HepG2 (cell line): ENCODE data around the gene ADIPOR2. TPM values are rescaled to one million over a fixed set of nuclear protein-coding genes. Genes with fewer than 3 reads are reported as not detected.

ENCODE experiments used
- ATAC-seq: fragments of 200-7000 bp; cut with Tn5 transposase; 3 replicates; pipeline ENCODE4 v1.9.1; 2020; ENCODE audit warnings: mild to moderate bottlenecking, moderate library complexity
- BruUV-seq: library from RNA; stranded (reverse); fragments of 400-500 nt; replicated peaks from 2 replicates; lab custom pipeline; 2021; lab: Mats Ljungman, UMichigan
- CTCF ChIA-PET: fragments of 300-600 bp; formaldehyde crosslinking; extraction: SDS; loops from one replicate; lab custom pipeline; 2021; ENCODE audit warnings: low total read pairs, inconsistent platforms, low intra/inter-chr PET ratio; lab: Yijun Ruan, JAX
- POLR2A ChIA-PET: fragments of 350-600 bp; sonication (Branson Sonifier 250); formaldehyde crosslinking; loops from one replicate; lab custom pipeline; 2020; ENCODE audit warnings: antibody characterized with exemption, inconsistent platforms; lab: Yijun Ruan, JAX
- DNase-seq: peaks from one replicate; pipeline ENCODE4 v3.0.0-alpha.2; 2015; ENCODE audit warnings: low spot score
- FAIRE-seq: peaks from 3 replicates; lab custom pipeline; 2011; peaks lifted over from hg19 to GRCh38; lab: Jason Lieb, UNC
- H2AFZ ChIP-seq: one replicate; pipeline ENCODE4 v1.6.1; 2011; ENCODE audit warnings: low read length, inconsistent platforms
- H3K27ac ChIP-seq: fragments of 300-600 bp; 3 replicates; pipeline ENCODE4 v1.8.0; 2011; ENCODE audit warnings: mixed run types, mild to moderate bottlenecking, mixed read lengths, low read length, inconsistent platforms; ENCODE audit not compliant: insufficient read depth; ENCODE audit errors: extremely low read length
- H3K27me3 ChIP-seq, 2 experiments: fragments of 200-600 bp in 1 of 2; 2 replicates in 1 of 2; 3 replicates in 1 of 2; pipeline versions ENCODE4 v1.6.0 to v1.8.0; 2011; ENCODE audit warnings: low read length in 2 of 2, mild to moderate bottlenecking in 2 of 2, moderate library complexity in 2 of 2, inconsistent platforms in 1 of 2; ENCODE audit not compliant: insufficient read depth in 2 of 2, control insufficient read depth in 1 of 2
- H3K36me3 ChIP-seq, 2 experiments: fragments of 200-600 bp in 1 of 2; replicated peaks in 1 of 2; 2 replicates in 1 of 2; 3 replicates in 1 of 2; pipeline versions ENCODE4 v1.5.1 to v1.8.0; 2011; ENCODE audit warnings: low read length in 2 of 2, inconsistent platforms in 1 of 2; ENCODE audit not compliant: insufficient read depth in 2 of 2, control insufficient read depth in 1 of 2
- H3K4me1 ChIP-seq: 2 replicates; pipeline ENCODE4 v1.5.1; 2012; ENCODE audit warnings: low read length, inconsistent platforms; ENCODE audit not compliant: insufficient read depth
- H3K4me2 ChIP-seq: 2 replicates; pipeline ENCODE4 v1.6.0; 2011; ENCODE audit warnings: low read depth, low read length, inconsistent platforms
- H3K4me3 ChIP-seq, 3 experiments: fragments of 200-600 bp in 1 of 3; sonication (generic), shearing (Covaris generic) in 1 of 3; replicated peaks in 1 of 3; 2 replicates each; pipeline ENCODE4 v1.5.1; 2011 to 2016; ENCODE audit warnings: low read length in 3 of 3, inconsistent platforms in 2 of 3, low read depth in 2 of 3, mild to moderate bottlenecking in 2 of 3, control low read depth in 1 of 3, mixed read lengths in 1 of 3; ENCODE audit not compliant: insufficient read depth in 1 of 3
- H3K79me2 ChIP-seq: one replicate; pipeline ENCODE4 v1.6.1; 2011; ENCODE audit warnings: low read length, inconsistent platforms; ENCODE audit not compliant: insufficient read depth
- H3K9ac ChIP-seq: 2 replicates; pipeline ENCODE4 v1.6.0; 2011; ENCODE audit warnings: mild to moderate bottlenecking, low read depth, low read length, inconsistent platforms; ENCODE audit not compliant: insufficient read depth
- H3K9me3 ChIP-seq: 2 replicates; pipeline ENCODE4 v1.5.1; 2012; ENCODE audit warnings: mild to moderate bottlenecking, low read length
- H4K20me1 ChIP-seq: 2 replicates; pipeline ENCODE4 v1.6.0; 2011; ENCODE audit warnings: inconsistent platforms, mild to moderate bottlenecking, low read length, moderate library complexity; ENCODE audit not compliant: insufficient read depth
- ARID2 ChIP-seq: sonication (generic); formaldehyde crosslinking; IDR thresholded peaks from 2 replicates; pipeline ENCODE4 v1.8.1; 2022; ENCODE audit warnings: mild to moderate bottlenecking, missing genetic modification reagents, borderline replicate concordance
- ATRX ChIP-seq: sonication (generic); formaldehyde crosslinking; IDR thresholded peaks from 2 replicates; pipeline ENCODE4 v1.4.0; 2020; ENCODE audit warnings: missing genetic modification reagents, borderline replicate concordance
- BHLHE40 ChIP-seq: IDR thresholded peaks from 2 replicates; pipeline ENCODE4 v1.6.1; 2011; ENCODE audit warnings: low read length, improper control_type of control experiment
- CHD2 ChIP-seq: IDR thresholded peaks from 2 replicates; pipeline ENCODE4 v1.6.1; 2011; ENCODE audit warnings: low read depth, low read length, improper control_type of control experiment
- GTF2F1 ChIP-seq: fragments of 150-350 bp; IDR thresholded peaks from 2 replicates; pipeline ENCODE4 v1.6.1; 2014; ENCODE audit warnings: low read length
- JDP2 ChIP-seq: sonication (generic); formaldehyde crosslinking; IDR thresholded peaks from 2 replicates; pipeline ENCODE4 v1.8.1; 2022; ENCODE audit warnings: missing genetic modification reagents, borderline replicate concordance
- MLLT10 ChIP-seq: sonication (generic); formaldehyde crosslinking; IDR thresholded peaks from 2 replicates; pipeline ENCODE4 v1.4.0; 2020; ENCODE audit warnings: missing genetic modification reagents
- NPAS2 ChIP-seq: sonication (generic); formaldehyde crosslinking; IDR thresholded peaks from 2 replicates; pipeline ENCODE4 v1.8.0; 2022; ENCODE audit warnings: mild to moderate bottlenecking, missing genetic modification reagents, borderline replicate concordance
- SP140L ChIP-seq: sonication (generic); formaldehyde crosslinking; IDR thresholded peaks from 2 replicates; pipeline ENCODE4 v1.4.0; 2020; ENCODE audit warnings: missing genetic modification reagents, borderline replicate concordance
- THYN1 ChIP-seq: sonication (generic); formaldehyde crosslinking; IDR thresholded peaks from 2 replicates; pipeline ENCODE4 v1.8.1; 2023; ENCODE audit warnings: low read depth, mild to moderate bottlenecking, moderate library complexity, missing genetic modification reagents, borderline replicate concordance
- ZNF260 ChIP-seq: sonication (generic); formaldehyde crosslinking; IDR thresholded peaks from 2 replicates; pipeline ENCODE4 v1.4.0; 2020; ENCODE audit warnings: missing genetic modification reagents, low read depth, mild to moderate bottlenecking, borderline replicate concordance
- ZNF484 ChIP-seq: sonication (generic); formaldehyde crosslinking; IDR thresholded peaks from 2 replicates; pipeline ENCODE4 v1.5.1; 2020; ENCODE audit warnings: mild to moderate bottlenecking, low read depth, missing genetic modification reagents, borderline replicate concordance
- ZSCAN25 ChIP-seq: sonication (generic); formaldehyde crosslinking; IDR thresholded peaks from 2 replicates; pipeline ENCODE4 v1.8.0; 2022; ENCODE audit warnings: mild to moderate bottlenecking, missing genetic modification reagents
- WGBS: methylation state at CpG from one replicate; pipeline ENCODE4 v1.1.6; 2017; ENCODE audit warnings: low lambda C conversion rate; 5-methylcytosine and 5-hydroxymethylcytosine counted together
- in situ Hi-C: cut with HindIII; loops from 2 replicates; pipeline ENCODE4 v1.10.0; 2017; ENCODE audit warnings: low pct_unique_long_range_greater_than_20kb; ENCODE audit not compliant: extremely low pct_ligation_motif_present
- intact Hi-C: fragments of 100-400 bp; cut with micrococcal nuclease; formaldehyde crosslinking; loops from one replicate; pipeline ENCODE4 v1.10.0; 2022; ENCODE audit not compliant: unreplicated experiment
- polyA plus RNA-seq, 8 experiments: library from polyadenylated mRNA; depleted of rRNA in 3 of 8; stranded (reverse) in 7 of 8; unstranded in 1 of 8; fragments of >200 nt; fragmentation: Illumina TruSeq in 4 of 8; extraction: Trizol in 4 of 8; gene quantifications; 2 replicates each; pipeline versions ENCODE4 v1.2.1 to v1.2.3, GENCODE V29; 2011 to 2016; ENCODE audit warnings: low read depth in 4 of 8, missing spikeins in 1 of 8, mixed read lengths in 1 of 8; ENCODE audit not compliant: insufficient read depth in 1 of 8
- total RNA-seq, 5 experiments: library from RNA; depleted of rRNA; stranded (reverse); fragments of >200 nt; fragmentation: Illumina TruSeq; extraction: Trizol; gene quantifications; 2 replicates each; pipeline ENCODE4 v1.2.3, GENCODE V29; 2016; ENCODE audit warnings: low read depth in 1 of 5
- TF ChIP-seq, protein P1 (sequence below): sonication (generic); formaldehyde crosslinking; IDR thresholded peaks from 2 replicates; pipeline ENCODE4 v1.4.0; 2020; ENCODE audit warnings: missing genetic modification reagents

The ADIPOR2 gene
- total and polyA plus RNA-seq, 2 of the 13 experiments (the other 11 are each of a cell fraction or from before 2014, with no cell fraction given) = 35.2 to 52.2 TPM

GRCh38 chr12:1830981-1831963 is 140.4 kb downstream of the ADIPOR2 start (continued):
- TF ChIP-seq, protein P1, sequence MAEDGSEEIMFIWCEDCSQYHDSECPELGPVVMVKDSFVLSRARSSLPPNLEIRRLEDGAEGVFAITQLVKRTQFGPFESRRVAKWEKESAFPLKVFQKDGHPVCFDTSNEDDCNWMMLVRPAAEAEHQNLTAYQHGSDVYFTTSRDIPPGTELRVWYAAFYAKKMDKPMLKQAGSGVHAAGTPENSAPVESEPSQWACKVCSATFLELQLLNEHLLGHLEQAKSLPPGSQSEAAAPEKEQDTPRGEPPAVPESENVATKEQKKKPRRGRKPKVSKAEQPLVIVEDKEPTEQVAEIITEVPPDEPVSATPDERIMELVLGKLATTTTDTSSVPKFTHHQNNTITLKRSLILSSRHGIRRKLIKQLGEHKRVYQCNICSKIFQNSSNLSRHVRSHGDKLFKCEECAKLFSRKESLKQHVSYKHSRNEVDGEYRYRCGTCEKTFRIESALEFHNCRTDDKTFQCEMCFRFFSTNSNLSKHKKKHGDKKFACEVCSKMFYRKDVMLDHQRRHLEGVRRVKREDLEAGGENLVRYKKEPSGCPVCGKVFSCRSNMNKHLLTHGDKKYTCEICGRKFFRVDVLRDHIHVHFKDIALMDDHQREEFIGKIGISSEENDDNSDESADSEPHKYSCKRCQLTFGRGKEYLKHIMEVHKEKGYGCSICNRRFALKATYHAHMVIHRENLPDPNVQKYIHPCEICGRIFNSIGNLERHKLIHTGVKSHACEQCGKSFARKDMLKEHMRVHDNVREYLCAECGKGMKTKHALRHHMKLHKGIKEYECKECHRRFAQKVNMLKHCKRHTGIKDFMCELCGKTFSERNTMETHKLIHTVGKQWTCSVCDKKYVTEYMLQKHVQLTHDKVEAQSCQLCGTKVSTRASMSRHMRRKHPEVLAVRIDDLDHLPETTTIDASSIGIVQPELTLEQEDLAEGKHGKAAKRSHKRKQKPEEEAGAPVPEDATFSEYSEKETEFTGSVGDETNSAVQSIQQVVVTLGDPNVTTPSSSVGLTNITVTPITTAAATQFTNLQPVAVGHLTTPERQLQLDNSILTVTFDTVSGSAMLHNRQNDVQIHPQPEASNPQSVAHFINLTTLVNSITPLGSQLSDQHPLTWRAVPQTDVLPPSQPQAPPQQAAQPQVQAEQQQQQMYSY (CRISPR knock-in tag) = 0 out of 2 replicates have a peak, but pooled peaks have one; percentile 57

DNA sequence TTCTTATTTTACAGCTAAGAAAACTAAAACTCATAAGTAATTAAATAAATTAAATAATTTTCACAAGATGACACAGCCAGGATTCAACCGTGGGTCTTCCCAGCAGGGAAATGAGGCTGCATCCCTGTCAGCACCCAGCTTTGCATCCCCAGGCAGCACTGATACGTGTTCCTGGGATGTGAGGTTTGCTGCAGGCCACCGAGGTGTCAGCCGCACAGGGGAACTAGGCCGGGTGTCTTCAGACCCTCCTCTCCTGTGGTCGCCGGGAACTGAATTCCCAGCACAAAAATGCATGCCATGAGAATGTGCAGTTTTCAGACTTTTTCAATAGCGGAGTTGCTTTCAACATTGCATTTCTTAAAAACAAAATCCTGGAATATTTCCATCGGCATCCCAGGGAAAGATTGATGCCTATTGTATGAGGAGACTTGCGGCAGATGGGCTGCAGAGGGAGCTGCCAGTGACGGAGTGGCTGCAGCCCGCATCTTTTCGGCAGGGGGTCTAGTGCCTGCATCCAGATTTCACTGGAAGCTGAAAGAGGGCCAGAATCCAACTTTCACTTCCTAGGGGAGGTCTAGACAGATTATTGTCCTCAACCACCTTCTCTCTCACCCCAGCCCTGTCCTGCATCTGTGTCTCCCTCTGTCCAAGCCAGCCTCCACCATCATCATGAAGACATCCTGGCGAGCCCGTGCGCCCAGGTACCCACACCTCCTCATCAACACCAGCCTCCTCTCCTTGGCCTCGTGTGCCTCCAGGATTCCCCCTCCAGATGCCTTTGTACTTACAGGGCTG is 142.1 kb downstream of the ADIPOR2 start:
- H3K36me3 ChIP-seq = no peaks in the 10 kb centered on the region
- POLR2A ChIA-PET = no interaction called here
- H3K27ac ChIP-seq = no peak overlapping the region
- no peaks in the 10 kb centered on the region for H3K79me2 ChIP-seq
- TF ChIP-seq ZNF260 (CRISPR knock-in tag) (no peak), MLLT10 (CRISPR knock-in tag) (no peak), ATRX (CRISPR knock-in tag) (no peak), NPAS2 (no peak), ZSCAN25 (CRISPR knock-in tag) (no peak), THYN1 (no peak), ARID2 (CRISPR knock-in tag) (no peak), SP140L (no peak), BHLHE40 (no peak), ZNF484 (CRISPR knock-in tag) (no peak), CHD2 (no peak), GTF2F1 (no peak), JDP2 (CRISPR knock-in tag) (no peak)
- H3K27me3 ChIP-seq = peaks cover 6 to 50% of the 10 kb centered on the region in 2 experiments; a peak in 4 of 5 replicates
- WGBS = 54% methylated on average over 17 of the region's 17 CpGs
- no peak for DNase-seq
- intact Hi-C loops (no loop called here), in situ Hi-C loops (no loop called here)
- peaks cover 38% of the 10 kb centered on the region for H3K4me1 ChIP-seq
- ATAC-seq = no peak
- H2AFZ ChIP-seq = no peak overlapping the region
- H3K9ac ChIP-seq = no peak overlapping the region
- CTCF ChIA-PET = no interaction called here
- H3K4me2 ChIP-seq = no peak overlapping the region
- no peak for FAIRE-seq
- BruUV-seq = no TSS peak
- H3K4me3 ChIP-seq = no peak overlapping the region
- H3K9me3 ChIP-seq = no peaks in the 10 kb centered on the region
- no peaks in the 10 kb centered on the region for H4K20me1 ChIP-seq
